ENCODE measurements around the gene RNLS.

DNA sequence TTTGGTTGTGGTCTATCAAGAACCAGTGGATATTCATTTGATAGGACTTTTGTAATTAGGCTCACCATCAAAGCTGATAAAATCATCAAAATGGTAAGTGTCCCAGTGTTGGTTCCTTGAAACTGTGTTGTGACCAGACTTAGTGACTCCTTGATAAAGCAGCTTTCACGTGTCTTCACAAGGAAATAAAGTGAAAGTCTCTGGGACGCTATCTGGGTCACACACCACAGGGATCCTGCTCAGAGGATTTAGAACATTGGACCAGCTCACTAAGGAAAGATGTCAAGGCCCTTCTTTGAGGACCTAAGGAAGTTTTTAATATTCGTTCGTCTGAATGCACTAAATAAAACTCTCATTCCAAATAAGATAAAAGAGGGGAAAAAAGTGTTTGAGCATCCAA, 193.1 kb downstream of the RNLS start:
- TF ChIP-seq, protein P1, sequence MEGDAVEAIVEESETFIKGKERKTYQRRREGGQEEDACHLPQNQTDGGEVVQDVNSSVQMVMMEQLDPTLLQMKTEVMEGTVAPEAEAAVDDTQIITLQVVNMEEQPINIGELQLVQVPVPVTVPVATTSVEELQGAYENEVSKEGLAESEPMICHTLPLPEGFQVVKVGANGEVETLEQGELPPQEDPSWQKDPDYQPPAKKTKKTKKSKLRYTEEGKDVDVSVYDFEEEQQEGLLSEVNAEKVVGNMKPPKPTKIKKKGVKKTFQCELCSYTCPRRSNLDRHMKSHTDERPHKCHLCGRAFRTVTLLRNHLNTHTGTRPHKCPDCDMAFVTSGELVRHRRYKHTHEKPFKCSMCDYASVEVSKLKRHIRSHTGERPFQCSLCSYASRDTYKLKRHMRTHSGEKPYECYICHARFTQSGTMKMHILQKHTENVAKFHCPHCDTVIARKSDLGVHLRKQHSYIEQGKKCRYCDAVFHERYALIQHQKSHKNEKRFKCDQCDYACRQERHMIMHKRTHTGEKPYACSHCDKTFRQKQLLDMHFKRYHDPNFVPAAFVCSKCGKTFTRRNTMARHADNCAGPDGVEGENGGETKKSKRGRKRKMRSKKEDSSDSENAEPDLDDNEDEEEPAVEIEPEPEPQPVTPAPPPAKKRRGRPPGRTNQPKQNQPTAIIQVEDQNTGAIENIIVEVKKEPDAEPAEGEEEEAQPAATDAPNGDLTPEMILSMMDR (tag by site-specific recombination; IDR thresholded peaks at IDR 0.05), result no peak
- no peak for TF ChIP-seq ZNF324 (tag by site-specific recombination; IDR thresholded peaks at IDR 0.05)
- TF ChIP-seq, protein P2, sequence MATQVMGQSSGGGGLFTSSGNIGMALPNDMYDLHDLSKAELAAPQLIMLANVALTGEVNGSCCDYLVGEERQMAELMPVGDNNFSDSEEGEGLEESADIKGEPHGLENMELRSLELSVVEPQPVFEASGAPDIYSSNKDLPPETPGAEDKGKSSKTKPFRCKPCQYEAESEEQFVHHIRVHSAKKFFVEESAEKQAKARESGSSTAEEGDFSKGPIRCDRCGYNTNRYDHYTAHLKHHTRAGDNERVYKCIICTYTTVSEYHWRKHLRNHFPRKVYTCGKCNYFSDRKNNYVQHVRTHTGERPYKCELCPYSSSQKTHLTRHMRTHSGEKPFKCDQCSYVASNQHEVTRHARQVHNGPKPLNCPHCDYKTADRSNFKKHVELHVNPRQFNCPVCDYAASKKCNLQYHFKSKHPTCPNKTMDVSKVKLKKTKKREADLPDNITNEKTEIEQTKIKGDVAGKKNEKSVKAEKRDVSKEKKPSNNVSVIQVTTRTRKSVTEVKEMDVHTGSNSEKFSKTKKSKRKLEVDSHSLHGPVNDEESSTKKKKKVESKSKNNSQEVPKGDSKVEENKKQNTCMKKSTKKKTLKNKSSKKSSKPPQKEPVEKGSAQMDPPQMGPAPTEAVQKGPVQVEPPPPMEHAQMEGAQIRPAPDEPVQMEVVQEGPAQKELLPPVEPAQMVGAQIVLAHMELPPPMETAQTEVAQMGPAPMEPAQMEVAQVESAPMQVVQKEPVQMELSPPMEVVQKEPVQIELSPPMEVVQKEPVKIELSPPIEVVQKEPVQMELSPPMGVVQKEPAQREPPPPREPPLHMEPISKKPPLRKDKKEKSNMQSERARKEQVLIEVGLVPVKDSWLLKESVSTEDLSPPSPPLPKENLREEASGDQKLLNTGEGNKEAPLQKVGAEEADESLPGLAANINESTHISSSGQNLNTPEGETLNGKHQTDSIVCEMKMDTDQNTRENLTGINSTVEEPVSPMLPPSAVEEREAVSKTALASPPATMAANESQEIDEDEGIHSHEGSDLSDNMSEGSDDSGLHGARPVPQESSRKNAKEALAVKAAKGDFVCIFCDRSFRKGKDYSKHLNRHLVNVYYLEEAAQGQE (tag by site-specific recombination; IDR thresholded peaks at IDR 0.05), result no peak
- no peak for TF ChIP-seq ZFP41 (tag by site-specific recombination; IDR thresholded peaks at IDR 0.05; ENCODE audit: borderline replicate concordance)
- TF ChIP-seq, protein P3, sequence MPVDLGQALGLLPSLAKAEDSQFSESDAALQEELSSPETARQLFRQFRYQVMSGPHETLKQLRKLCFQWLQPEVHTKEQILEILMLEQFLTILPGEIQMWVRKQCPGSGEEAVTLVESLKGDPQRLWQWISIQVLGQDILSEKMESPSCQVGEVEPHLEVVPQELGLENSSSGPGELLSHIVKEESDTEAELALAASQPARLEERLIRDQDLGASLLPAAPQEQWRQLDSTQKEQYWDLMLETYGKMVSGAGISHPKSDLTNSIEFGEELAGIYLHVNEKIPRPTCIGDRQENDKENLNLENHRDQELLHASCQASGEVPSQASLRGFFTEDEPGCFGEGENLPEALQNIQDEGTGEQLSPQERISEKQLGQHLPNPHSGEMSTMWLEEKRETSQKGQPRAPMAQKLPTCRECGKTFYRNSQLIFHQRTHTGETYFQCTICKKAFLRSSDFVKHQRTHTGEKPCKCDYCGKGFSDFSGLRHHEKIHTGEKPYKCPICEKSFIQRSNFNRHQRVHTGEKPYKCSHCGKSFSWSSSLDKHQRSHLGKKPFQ (tag by site-specific recombination; IDR thresholded peaks at IDR 0.05), result no peak
- no peak for TF ChIP-seq GFI1B (tag by site-specific recombination; IDR thresholded peaks at IDR 0.05)
- TF ChIP-seq, protein P4, sequence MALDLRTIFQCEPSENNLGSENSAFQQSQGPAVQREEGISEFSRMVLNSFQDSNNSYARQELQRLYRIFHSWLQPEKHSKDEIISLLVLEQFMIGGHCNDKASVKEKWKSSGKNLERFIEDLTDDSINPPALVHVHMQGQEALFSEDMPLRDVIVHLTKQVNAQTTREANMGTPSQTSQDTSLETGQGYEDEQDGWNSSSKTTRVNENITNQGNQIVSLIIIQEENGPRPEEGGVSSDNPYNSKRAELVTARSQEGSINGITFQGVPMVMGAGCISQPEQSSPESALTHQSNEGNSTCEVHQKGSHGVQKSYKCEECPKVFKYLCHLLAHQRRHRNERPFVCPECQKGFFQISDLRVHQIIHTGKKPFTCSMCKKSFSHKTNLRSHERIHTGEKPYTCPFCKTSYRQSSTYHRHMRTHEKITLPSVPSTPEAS (tag by site-specific recombination; IDR thresholded peaks at IDR 0.05), result no peak
- no peak for TF ChIP-seq WT1 (tag by site-specific recombination; IDR thresholded peaks at IDR 0.05)
- TF ChIP-seq ZNF274 (IDR thresholded peaks at IDR 0.05; ENCODE audit: low read length), result no peak
- TF ChIP-seq ZNF274 (tag by site-specific recombination; IDR thresholded peaks at IDR 0.05; ENCODE audit: borderline replicate concordance), result no peak
- no peak for TF ChIP-seq ZNF433 (tag by site-specific recombination; IDR thresholded peaks at IDR 0.05; ENCODE audit: low read depth)
